GM21390 (cell line): ENCODE results near the gene XXYLT1.
"Not testable (repeated sequence)": the region's sequence is repeated elsewhere in the genome, so short reads cannot be mapped to it uniquely, and the experiment has no call there.

ENCODE experiments used
- ATAC-seq: cut with Tn5 transposase; IDR thresholded peaks from one replicate; pipeline ENCODE4 v1.9.1; 2021; ENCODE audit not compliant: unreplicated experiment

Gene XXYLT1

GRCh38 chr3:195228886-195229285 is 42.1 kb downstream of the XXYLT1 start:
- ATAC-seq: not testable (repeated sequence)

- no peak for ATAC-seq
These were observed 43.1 kb downstream of the XXYLT1 start for GRCh38 chr3:195227871-195228270.

GRCh38 chr3:195226900-195227447 is 44.0 kb downstream of the XXYLT1 start:
- ATAC-seq: no peak

- no peak for ATAC-seq
These were observed 44.5 kb downstream of the XXYLT1 start for GRCh38 chr3:195226445-195226844.

- ATAC-seq: no peak
These were observed 45.9 kb downstream of the XXYLT1 start for GRCh38 chr3:195224980-195225580.

GRCh38 chr3:195224156-195224979 is 46.6 kb downstream of the XXYLT1 start:
- no peak for ATAC-seq

GRCh38 chr3:195221876-195222617 is 48.9 kb downstream of the XXYLT1 start:
- ATAC-seq: no peak

GRCh38 chr3:195221015-195221853 is 49.7 kb downstream of the XXYLT1 start:
- no peak for ATAC-seq

GRCh38 chr3:195219351-195220230 is 51.4 kb downstream of the XXYLT1 start:
- ATAC-seq: no peak

GRCh38 chr3:195218331-195218730 is 52.6 kb downstream of the XXYLT1 start:
- not testable (repeated sequence) for ATAC-seq

GRCh38 chr3:195215576-195215975 is 55.4 kb downstream of the XXYLT1 start:
- not testable (repeated sequence) for ATAC-seq

- ATAC-seq: no peak
These were observed 56.6 kb downstream of the XXYLT1 start for GRCh38 chr3:195214381-195214780.

- no peak for ATAC-seq
These were observed 57.2 kb downstream of the XXYLT1 start for GRCh38 chr3:195213639-195214315.

GRCh38 chr3:195212749-195213375 is 58.1 kb downstream of the XXYLT1 start:
- no peak for ATAC-seq

GRCh38 chr3:195212033-195212748 is 58.8 kb downstream of the XXYLT1 start:
- no peak for ATAC-seq

- ATAC-seq: no peak
These were observed 60.5 kb downstream of the XXYLT1 start for GRCh38 chr3:195210266-195210973.

- ATAC-seq: no peak
These were observed 61.1 kb downstream of the XXYLT1 start for GRCh38 chr3:195209847-195210265.
